Testis (tissue), 2 donors: Measurements from ENCODE around the gene CCSER2.

Experiments
- CTCF ChIP-seq, 3 experiments: fragments of 450-650 bp in 2 of 3; fragments of 200-600 bp in 1 of 3; sonication (generic) in 1 of 3; IDR thresholded peaks; one replicate each; pipeline ENCODE4 v1.5.1; 2016 to 2019; ENCODE audit warnings: antibody characterized with exemption in 3 of 3, mild to moderate bottlenecking in 2 of 3, moderate library complexity in 1 of 3
- POLR2A ChIP-seq: fragments of 450-650 bp; IDR thresholded peaks from one replicate; pipeline ENCODE4 v1.6.1; 2017; ENCODE audit warnings: antibody characterized with exemption, mild to moderate bottlenecking, moderate library complexity

GRCh38 chr10:84523526-84523925, 195.1 kb downstream of the CCSER2 start:
- TF ChIP-seq CTCF (IDR thresholded peaks at IDR 0.05) (no peak), POLR2A (no peak)
